ENCODE data around the gene WNT3A.

WNT3A gene

GRCh38 chr1:228104526-228105269, 97.9 kb downstream of the WNT3A start:
- no peak for DNase-seq

- no peak for DNase-seq
Observed at GRCh38 chr1:228105270-228105995, 98.6 kb downstream of the WNT3A start.

GRCh38 chr1:228105996-228106799, 99.4 kb downstream of the WNT3A start:
- DNase-seq: no peak

GRCh38 chr1:228106800-228107054, 99.9 kb downstream of the WNT3A start:
- no peak for DNase-seq

- DNase-seq: no peak
Observed at GRCh38 chr1:228107636-228108035, 100.8 kb downstream of the WNT3A start.

GRCh38 chr1:228108055-228108690, 101.4 kb downstream of the WNT3A start:
- no peak for DNase-seq

- no peak for DNase-seq
Observed at GRCh38 chr1:228108742-228109072, 101.9 kb downstream of the WNT3A start.

GRCh38 chr1:228109073-228109961, 102.5 kb downstream of the WNT3A start, which contains the start of gene MRPL55:
MRPL55 (minus strand) TSS chr1:228109299; CDS start chr1:228108260, 1,039 bp downstream.
- peak; percentile 99 for DNase-seq

GRCh38 chr1:228109962-228110488, 103.2 kb downstream of the WNT3A start:
- no peak for DNase-seq

GRCh38 chr1:228110556-228110955, 103.8 kb downstream of the WNT3A start:
- no peak for DNase-seq

Measured in activated CD4-positive, alpha-beta T cell treated with anti-CD3 and anti-CD28 coated beads, Interleukin-2, Interleukin-6, amounts not matched to agents 100 ng/mL and 50 ng/mL, durations not matched to agents 16 hours and 8 hours (primary cell).